HepG2 (cell line): ENCODE measurements around the gene FKBP8. TPM values are rescaled to one million over a fixed set of nuclear protein-coding genes. Genes with fewer than 3 reads are reported as not detected.

Source experiments
- ARHGAP35 ChIP-seq: sonication (generic); formaldehyde crosslinking; IDR thresholded peaks from 2 replicates; pipeline ENCODE4 v1.9.0; 2022; ENCODE audit warnings: mild to moderate bottlenecking, inconsistent platforms, moderate library complexity, missing genetic modification reagents, borderline replicate concordance
- HINFP ChIP-seq: sonication (generic); formaldehyde crosslinking; IDR thresholded peaks from 2 replicates; pipeline ENCODE4 v1.4.0; 2020; ENCODE audit warnings: low read depth, mild to moderate bottlenecking, missing genetic modification reagents
- HNRNPLL ChIP-seq: fragments of 200-400 bp; formaldehyde crosslinking; IDR thresholded peaks from 2 replicates; pipeline ENCODE4 v1.6.1; 2017; ENCODE audit warnings: mild to moderate bottlenecking, low read depth, low read length; ENCODE audit not compliant: poor library complexity, severe bottlenecking
- ISL2 ChIP-seq: sonication (generic); formaldehyde crosslinking; IDR thresholded peaks from 2 replicates; pipeline ENCODE4 v1.5.0; 2020; ENCODE audit warnings: missing genetic modification reagents
- KDM5B ChIP-seq: sonication (generic); formaldehyde crosslinking; IDR thresholded peaks from 2 replicates; pipeline ENCODE4 v1.4.0; 2020; ENCODE audit warnings: missing genetic modification reagents, mild to moderate bottlenecking, borderline replicate concordance
- KLF12 ChIP-seq: sonication (generic); formaldehyde crosslinking; IDR thresholded peaks from 2 replicates; pipeline ENCODE4 v1.4.0; 2020; ENCODE audit warnings: missing genetic modification reagents, borderline replicate concordance
- MAX ChIP-seq: IDR thresholded peaks from 2 replicates; pipeline ENCODE4 v1.6.1; 2012; ENCODE audit warnings: inconsistent platforms
- MBNL3 ChIP-seq: fragments of 250-450 bp; sonication (Bioruptor Pico); conservative IDR thresholded peaks from 2 replicates; pipeline ENCODE4 v1.8.0; 2022; ENCODE audit warnings: mild to moderate bottlenecking, inconsistent platforms
- SMAD9 ChIP-seq: sonication (generic); formaldehyde crosslinking; IDR thresholded peaks from 2 replicates; pipeline ENCODE4 v1.5.1; 2020; ENCODE audit warnings: mild to moderate bottlenecking, missing genetic modification reagents
- SRSF1 ChIP-seq: fragments of 200-400 bp; formaldehyde crosslinking; optimal IDR thresholded peaks from 2 replicates; pipeline ENCODE3; 2017; ENCODE audit warnings: mild to moderate bottlenecking, low read depth, low read length, moderate library complexity
- SRSF4 ChIP-seq: fragments of 200-400 bp; formaldehyde crosslinking; IDR thresholded peaks from one replicate; pipeline ENCODE4 v1.6.1; 2018; ENCODE audit warnings: mild to moderate bottlenecking, low read depth, low read length, moderate library complexity; ENCODE audit not compliant: poor library complexity, severe bottlenecking
- TCF12 ChIP-seq, 2 experiments: fragments of 450-650 bp in 1 of 2; sonication (generic) in 1 of 2; formaldehyde crosslinking in 1 of 2; IDR thresholded peaks; 2 replicates each; pipeline versions ENCODE4 v1.6.1 to v1.8.0; 2017 to 2022; ENCODE audit warnings: antibody characterized with exemption in 1 of 2, mild to moderate bottlenecking in 1 of 2, missing genetic modification reagents in 1 of 2, moderate library complexity in 1 of 2
- ZBTB8A ChIP-seq: sonication (generic); formaldehyde crosslinking; IDR thresholded peaks from 2 replicates; pipeline ENCODE4 v1.4.0; 2020; ENCODE audit warnings: mild to moderate bottlenecking, low read depth, missing genetic modification reagents, borderline replicate concordance
- ZNF441 ChIP-seq: sonication (generic); formaldehyde crosslinking; IDR thresholded peaks from 2 replicates; pipeline ENCODE4 v1.7.0; 2021; ENCODE audit warnings: missing genetic modification reagents, borderline replicate concordance
- ZNF513 ChIP-seq: sonication (generic); formaldehyde crosslinking; conservative IDR thresholded peaks from 2 replicates; pipeline ENCODE4 v1.5.0; 2020; ENCODE audit warnings: missing genetic modification reagents
- ZNF616 ChIP-seq: sonication (generic); formaldehyde crosslinking; IDR thresholded peaks from 2 replicates; pipeline ENCODE4 v1.5.0; 2020; ENCODE audit warnings: low read depth, mild to moderate bottlenecking, missing genetic modification reagents
- ZNF646 ChIP-seq: sonication (generic); formaldehyde crosslinking; IDR thresholded peaks from 2 replicates; pipeline ENCODE4 v1.9.0; 2021; ENCODE audit warnings: mild to moderate bottlenecking, missing genetic modification reagents
- polyA plus RNA-seq, 8 experiments: library from polyadenylated mRNA; depleted of rRNA in 3 of 8; stranded (reverse) in 7 of 8; unstranded in 1 of 8; fragments of >200 nt; fragmentation: Illumina TruSeq in 4 of 8; extraction: Trizol in 4 of 8; gene quantifications; 2 replicates each; pipeline versions ENCODE4 v1.2.1 to v1.2.3, GENCODE V29; 2011 to 2016; ENCODE audit warnings: low read depth in 4 of 8, missing spikeins in 1 of 8, mixed read lengths in 1 of 8; ENCODE audit not compliant: insufficient read depth in 1 of 8
- total RNA-seq, 5 experiments: library from RNA; depleted of rRNA; stranded (reverse); fragments of >200 nt; fragmentation: Illumina TruSeq; extraction: Trizol; gene quantifications; 2 replicates each; pipeline ENCODE4 v1.2.3, GENCODE V29; 2016; ENCODE audit warnings: low read depth in 1 of 5

FKBP8 gene
- total and polyA plus RNA-seq, 2 of the 13 experiments (the other 11 are each of a cell fraction or from before 2014, with no cell fraction given) = 81.7 to 93.9 TPM

- TF ChIP-seq TCF12 (IDR thresholded peaks at IDR 0.05) (no peak), TCF12 (CRISPR knock-in tag; IDR thresholded peaks at IDR 0.05) (no peak), KDM5B (peak; percentile 96), ZNF441 (peak; percentile 66; the same call in 1 of the 2 replicates), KLF12 (CRISPR knock-in tag) (0 out of 2 replicates have a peak, but pooled peaks have one; percentile 64), ARHGAP35 (peak; percentile 97; the same call in 1 of the 2 replicates), MAX (peak; percentile 99), ZNF616 (CRISPR knock-in tag) (peak; percentile 95; the same call in 1 of the 2 replicates), HINFP (peak; percentile 76), SMAD9 (CRISPR knock-in tag) (0 out of 2 replicates have a peak, but pooled peaks have one; percentile 75), MBNL3 (CRISPR knock-in tag) (no peak), ISL2 (CRISPR knock-in tag) (peak; percentile 59), ZNF513 (CRISPR knock-in tag) (no peak), SRSF1 (no peak), ZNF646 (CRISPR knock-in tag) (peak; percentile 56; the same call in 1 of the 2 replicates), ZBTB8A (0 out of 2 replicates have a peak, but pooled peaks have one; percentile 7), HNRNPLL (peak; percentile 76), SRSF4 (no peak)
These were observed 46.3 kb upstream of the FKBP8 start (continued) for GRCh38 chr19:18589380-18590272.
